Trophoblast cell (in vitro differentiated cells and primary cell): Measurements from ENCODE around the gene LHPP.

Source experiments
- DNase-seq, 2 donors: peaks; one replicate each; pipeline ENCODE4 v3.0.0-alpha.2; 2016
- H2AFZ ChIP-seq: 2 replicates; pipeline ENCODE4 v1.6.1; 2013; ENCODE audit warnings: low read length, moderate library complexity, mild to moderate bottlenecking; ENCODE audit not compliant: insufficient read depth, poor library complexity
- H2AK5ac ChIP-seq: 2 replicates; pipeline ENCODE4 v1.6.1; 2013; ENCODE audit warnings: mild to moderate bottlenecking, low read length
- H2BK120ac ChIP-seq: 2 replicates; pipeline ENCODE4 v1.6.1; 2013; ENCODE audit warnings: low read length, mild to moderate bottlenecking, moderate library complexity; ENCODE audit not compliant: insufficient read depth, poor library complexity
- H2BK12ac ChIP-seq: 2 replicates; pipeline ENCODE4 v1.6.1; 2013; ENCODE audit warnings: mild to moderate bottlenecking, low read length, moderate library complexity
- H2BK5ac ChIP-seq: 2 replicates; pipeline ENCODE4 v1.6.1; 2013; ENCODE audit warnings: low read length, low read depth, moderate library complexity, mild to moderate bottlenecking; ENCODE audit not compliant: poor library complexity
- H3K14ac ChIP-seq: 2 replicates; pipeline ENCODE4 v1.6.1; 2013; ENCODE audit warnings: mild to moderate bottlenecking, low read length
- H3K18ac ChIP-seq: 2 replicates; pipeline ENCODE4 v1.6.1; 2013; ENCODE audit warnings: mild to moderate bottlenecking, low read length
- H3K23ac ChIP-seq: 2 replicates; pipeline ENCODE4 v1.6.1; 2013; ENCODE audit warnings: low read length
- H3K27ac ChIP-seq: 2 replicates; pipeline ENCODE4 v1.5.1; 2013; ENCODE audit warnings: low read depth, mild to moderate bottlenecking, inconsistent platforms, low read length, moderate library complexity
- H3K27me3 ChIP-seq: 2 replicates; pipeline ENCODE4 v1.6.1; 2013; ENCODE audit warnings: inconsistent platforms, mild to moderate bottlenecking, low read length, moderate library complexity; ENCODE audit not compliant: insufficient read depth
- H3K36me3 ChIP-seq, 2 experiments: 1 replicate in 1 of 2; 2 replicates in 1 of 2; pipeline ENCODE4 v1.6.1; 2013; ENCODE audit warnings: low read length in 2 of 2, mild to moderate bottlenecking in 2 of 2, moderate library complexity in 1 of 2; ENCODE audit not compliant: insufficient read depth in 2 of 2, control insufficient read depth in 1 of 2
- H3K4ac ChIP-seq: 2 replicates; pipeline ENCODE4 v1.6.1; 2013; ENCODE audit warnings: low read depth, mild to moderate bottlenecking, low read length, moderate library complexity
- H3K4me1 ChIP-seq, 2 experiments: 1 replicate in 1 of 2; 2 replicates in 1 of 2; pipeline ENCODE4 v1.6.1; 2013; ENCODE audit warnings: low read length in 2 of 2, mild to moderate bottlenecking in 2 of 2, moderate library complexity in 1 of 2; ENCODE audit not compliant: insufficient read depth in 2 of 2, control insufficient read depth in 1 of 2
- H3K4me2 ChIP-seq: 2 replicates; pipeline ENCODE4 v1.6.1; 2013; ENCODE audit warnings: inconsistent platforms, mild to moderate bottlenecking, low read length, moderate library complexity
- H3K4me3 ChIP-seq: 2 replicates; pipeline ENCODE4 v1.5.1; 2013; ENCODE audit warnings: mild to moderate bottlenecking, low read depth, low read length, inconsistent platforms
- H3K79me1 ChIP-seq: one replicate; pipeline ENCODE4 v1.6.1; 2013; ENCODE audit warnings: low read length
- H3K79me2 ChIP-seq: 2 replicates; pipeline ENCODE4 v1.6.1; 2013; ENCODE audit warnings: low read length, mild to moderate bottlenecking; ENCODE audit not compliant: control insufficient read depth, insufficient read depth, poor library complexity
- H3K9ac ChIP-seq: 2 replicates; pipeline ENCODE4 v1.6.1; 2013; ENCODE audit warnings: mild to moderate bottlenecking, low read length
- H3K9me3 ChIP-seq: 2 replicates; pipeline ENCODE4 v1.6.1; 2013; ENCODE audit warnings: low read depth, mild to moderate bottlenecking, control low read depth, inconsistent platforms, low read length; ENCODE audit not compliant: insufficient read depth
- H4K12ac ChIP-seq: 2 replicates; pipeline ENCODE4 v1.6.1; 2013; ENCODE audit warnings: low read depth, mild to moderate bottlenecking, low read length, moderate library complexity
- H4K8ac ChIP-seq: 2 replicates; pipeline ENCODE4 v1.6.1; 2013; ENCODE audit warnings: low read depth, mild to moderate bottlenecking, low read length, moderate library complexity
- H4K91ac ChIP-seq: one replicate; pipeline ENCODE4 v1.6.1; 2013; ENCODE audit warnings: low read depth, mild to moderate bottlenecking, low read length, moderate library complexity
- WGBS: extraction: QIAGEN DNeasy Blood & Tissue Kit; methylation state at CpG from one replicate; pipeline ENCODE4 v1.1.7; 2013; ENCODE audit warnings: missing lambda C conversion rate; ENCODE audit not compliant: insufficient read length, insufficient coverage; ENCODE audit errors: extremely low coverage; 5-methylcytosine and 5-hydroxymethylcytosine counted together

Gene LHPP

GRCh38 chr10:124650263-124650662 lies 188.6 kb downstream of the LHPP start:
- WGBS, result no CpG with 5 or more reads among the region's 12 CpGs
- no peak for DNase-seq
- Histone ChIP-seq H3K36me3 (peaks cover 2% of the 10 kb centered on the region in 2 experiments), H4K12ac (no peak overlapping the region), H3K4me1 (peaks cover 4 to 8% of the 10 kb centered on the region in 2 experiments), H3K4ac (no peak overlapping the region), H2AFZ (no peak overlapping the region), H3K9me3 (peaks cover 3% of the 10 kb centered on the region), H4K8ac (no peak overlapping the region), H2AK5ac (no peak overlapping the region), H2BK120ac (no peak overlapping the region), H3K27ac (no peak overlapping the region), H3K9ac (no peak overlapping the region), H3K4me2 (no peak overlapping the region), H3K4me3 (no peak overlapping the region), H3K27me3 (no peaks in the 10 kb centered on the region), H3K18ac (no peak overlapping the region), H2BK12ac (no peak overlapping the region), H3K23ac (no peak overlapping the region), H3K14ac (no peak overlapping the region), H4K91ac (no peak overlapping the region), H3K79me1 (no peaks in the 10 kb centered on the region), H2BK5ac (no peak overlapping the region), H3K79me2 (no peaks in the 10 kb centered on the region)

- peaks cover 2% of the 10 kb centered on the region in 2 experiments for H3K36me3 ChIP-seq
- H3K23ac ChIP-seq, result no peak overlapping the region
- H3K4me2 ChIP-seq, result no peak overlapping the region
- no peak overlapping the region for H3K27ac ChIP-seq
- H3K14ac ChIP-seq, result no peak overlapping the region
- H3K4me3 ChIP-seq, result no peak overlapping the region
- no peaks in the 10 kb centered on the region for H3K79me2 ChIP-seq
- no peak overlapping the region for H4K12ac ChIP-seq
- H3K9ac ChIP-seq, result no peak overlapping the region
- H4K91ac ChIP-seq, result no peak overlapping the region
- H3K27me3 ChIP-seq, result no peaks in the 10 kb centered on the region
- no peak for DNase-seq
- H2AFZ ChIP-seq, result no peak overlapping the region
- H2BK5ac ChIP-seq, result no peak overlapping the region
- no peak overlapping the region for H3K4ac ChIP-seq
- no peaks in the 10 kb centered on the region for H3K79me1 ChIP-seq
- no peak overlapping the region for H2AK5ac ChIP-seq
- H3K9me3 ChIP-seq, result peaks cover 3% of the 10 kb centered on the region
- WGBS, result no CpG with 5 or more reads among the region's 13 CpGs
- peaks cover 6 to 8% of the 10 kb centered on the region in 2 experiments for H3K4me1 ChIP-seq
- no peak overlapping the region for H2BK12ac ChIP-seq
- no peak overlapping the region for H2BK120ac ChIP-seq
- H4K8ac ChIP-seq, result no peak overlapping the region
- no peak overlapping the region for H3K18ac ChIP-seq
These were observed 189.3 kb downstream of the LHPP start for GRCh38 chr10:124650820-124651401.

- no peak overlapping the region for H3K23ac ChIP-seq
- no peak overlapping the region for H4K12ac ChIP-seq
- H3K36me3 ChIP-seq, result peaks cover 2% of the 10 kb centered on the region in 2 experiments
- no peak overlapping the region for H3K4me3 ChIP-seq
- H3K79me1 ChIP-seq, result no peaks in the 10 kb centered on the region
- peaks cover 6 to 8% of the 10 kb centered on the region in 2 experiments for H3K4me1 ChIP-seq
- no peak overlapping the region for H3K14ac ChIP-seq
- no peak overlapping the region for H4K91ac ChIP-seq
- no peak overlapping the region for H3K27ac ChIP-seq
- H3K79me2 ChIP-seq, result no peaks in the 10 kb centered on the region
- no CpG with 5 or more reads among the region's 14 CpGs for WGBS
- H2AK5ac ChIP-seq, result no peak overlapping the region
- no peak overlapping the region for H2BK12ac ChIP-seq
- no peak for DNase-seq
- H2BK120ac ChIP-seq, result no peak overlapping the region
- no peak overlapping the region for H3K4ac ChIP-seq
- H2BK5ac ChIP-seq, result no peak overlapping the region
- H3K18ac ChIP-seq, result no peak overlapping the region
- peaks cover 3% of the 10 kb centered on the region for H3K9me3 ChIP-seq
- H3K4me2 ChIP-seq, result no peak overlapping the region
- H2AFZ ChIP-seq, result no peak overlapping the region
- no peak overlapping the region for H3K9ac ChIP-seq
- no peak overlapping the region for H4K8ac ChIP-seq
- no peaks in the 10 kb centered on the region for H3K27me3 ChIP-seq
These were observed 189.8 kb downstream of the LHPP start for GRCh38 chr10:124651402-124651891.

- no peak overlapping the region for H4K91ac ChIP-seq
- H3K79me1 ChIP-seq, result no peaks in the 10 kb centered on the region
- no peaks in the 10 kb centered on the region for H3K79me2 ChIP-seq
- H2BK5ac ChIP-seq, result no peak overlapping the region
- H3K23ac ChIP-seq, result no peak overlapping the region
- no peak overlapping the region for H2BK12ac ChIP-seq
- no peak overlapping the region for H2BK120ac ChIP-seq
- H2AFZ ChIP-seq, result no peak overlapping the region
- H3K27ac ChIP-seq, result no peak overlapping the region
- no CpG with 5 or more reads among the region's 5 CpGs for WGBS
- no peak overlapping the region for H3K4me3 ChIP-seq
- no peak overlapping the region for H4K12ac ChIP-seq
- no peak overlapping the region for H2AK5ac ChIP-seq
- no peak overlapping the region for H3K18ac ChIP-seq
- DNase-seq, result no peak
- no peak overlapping the region for H4K8ac ChIP-seq
- peaks cover 6 to 8% of the 10 kb centered on the region in 2 experiments for H3K4me1 ChIP-seq
- H3K4me2 ChIP-seq, result no peak overlapping the region
- no peak overlapping the region for H3K9ac ChIP-seq
- H3K27me3 ChIP-seq, result no peaks in the 10 kb centered on the region
- H3K14ac ChIP-seq, result no peak overlapping the region
- peaks cover 2% of the 10 kb centered on the region in 2 experiments for H3K36me3 ChIP-seq
- no peak overlapping the region for H3K4ac ChIP-seq
- H3K9me3 ChIP-seq, result peaks cover 3% of the 10 kb centered on the region
These were observed 190.6 kb downstream of the LHPP start for GRCh38 chr10:124652200-124652599.
